Mesenchymal stem cell (in vitro differentiated cells and primary cell): ENCODE data around the gene DGCR2.

Source experiments
- DNase-seq: peaks from one replicate; pipeline ENCODE4 v3.0.0-alpha.2; 2013
- H2AFZ ChIP-seq: one replicate; pipeline ENCODE4 v1.6.1; 2013; ENCODE audit warnings: low read depth, mild to moderate bottlenecking, control low read depth, inconsistent platforms, low read length, moderate library complexity
- H2AK5ac ChIP-seq: 2 replicates; pipeline ENCODE4 v1.6.1; 2013; ENCODE audit warnings: low read length, moderate library complexity, mild to moderate bottlenecking, inconsistent platforms; ENCODE audit not compliant: severe bottlenecking
- H2BK120ac ChIP-seq: one replicate; pipeline ENCODE4 v1.6.1; 2013; ENCODE audit warnings: low read depth, mild to moderate bottlenecking, inconsistent platforms, low read length, moderate library complexity
- H2BK12ac ChIP-seq, 2 experiments: one replicate each; pipeline ENCODE4 v1.6.1; 2013; ENCODE audit warnings: inconsistent platforms in 2 of 2, low read length in 2 of 2, mild to moderate bottlenecking in 2 of 2, moderate library complexity in 2 of 2, control low read depth in 1 of 2
- H2BK15ac ChIP-seq: one replicate; pipeline ENCODE4 v1.6.1; 2013; ENCODE audit warnings: mild to moderate bottlenecking, low read depth, inconsistent platforms; ENCODE audit not compliant: poor library complexity, severe bottlenecking
- H2BK5ac ChIP-seq: 2 replicates; pipeline ENCODE4 v1.6.1; 2013; ENCODE audit warnings: low read depth, mild to moderate bottlenecking, low read length, control low read depth, inconsistent platforms; ENCODE audit not compliant: poor library complexity, severe bottlenecking
- H3K14ac ChIP-seq, 2 experiments: one replicate each; pipeline ENCODE4 v1.6.1; 2013; ENCODE audit warnings: inconsistent platforms in 2 of 2, low read length in 2 of 2, control low read depth in 1 of 2, mild to moderate bottlenecking in 1 of 2, moderate library complexity in 1 of 2
- H3K18ac ChIP-seq, 2 experiments: one replicate each; pipeline ENCODE4 v1.6.1; 2013; ENCODE audit warnings: inconsistent platforms in 2 of 2, low read length in 2 of 2, control low read depth in 1 of 2, low read depth in 1 of 2, mild to moderate bottlenecking in 1 of 2
- H3K23ac ChIP-seq, 2 experiments: one replicate each; pipeline ENCODE4 v1.6.1; 2013; ENCODE audit warnings: inconsistent platforms in 2 of 2, low read length in 2 of 2, mild to moderate bottlenecking in 2 of 2, moderate library complexity in 2 of 2, control low read depth in 1 of 2
- H3K27ac ChIP-seq: 2 replicates; pipeline ENCODE4 v1.5.1; 2013; ENCODE audit warnings: mild to moderate bottlenecking, moderate library complexity, low read length, control low read depth, inconsistent platforms; ENCODE audit not compliant: poor library complexity, severe bottlenecking
- H3K27me3 ChIP-seq, 2 experiments: 2 replicates each; pipeline versions ENCODE4 v1.6.1 to v1.7.0; 2013; ENCODE audit warnings: low read length in 2 of 2, mild to moderate bottlenecking in 2 of 2, moderate library complexity in 2 of 2, control low read depth in 1 of 2, inconsistent platforms in 1 of 2; ENCODE audit not compliant: control insufficient read depth in 1 of 2, insufficient read depth in 1 of 2
- H3K36me3 ChIP-seq, 2 experiments: 2 replicates each; pipeline versions ENCODE4 v1.6.1 to v1.7.0; 2013; ENCODE audit warnings: low read length in 2 of 2, control low read depth in 1 of 2, inconsistent platforms in 1 of 2, low read depth in 1 of 2, mild to moderate bottlenecking in 1 of 2; ENCODE audit not compliant: insufficient read depth in 2 of 2, control insufficient read depth in 1 of 2
- H3K4ac ChIP-seq, 2 experiments: one replicate each; pipeline ENCODE4 v1.6.1; 2013; ENCODE audit warnings: inconsistent platforms in 2 of 2, low read length in 2 of 2, mild to moderate bottlenecking in 2 of 2, moderate library complexity in 2 of 2, control low read depth in 1 of 2, low read depth in 1 of 2
- H3K4me1 ChIP-seq: 2 replicates; pipeline ENCODE4 v1.6.1; 2013; ENCODE audit warnings: low read depth, low read length, control low read depth; ENCODE audit not compliant: control insufficient read depth, insufficient read depth
- H3K4me2 ChIP-seq: 2 replicates; pipeline ENCODE4 v1.6.1; 2013; ENCODE audit warnings: low read length, mild to moderate bottlenecking, inconsistent platforms; ENCODE audit not compliant: poor library complexity, severe bottlenecking
- H3K4me3 ChIP-seq, 2 experiments: 2 replicates each; pipeline versions ENCODE4 v1.5.1 to v1.7.0; 2013; ENCODE audit warnings: low read length in 2 of 2, mild to moderate bottlenecking in 2 of 2, control low read depth in 1 of 2, low read depth in 1 of 2; ENCODE audit not compliant: insufficient read depth in 1 of 2
- H3K79me1 ChIP-seq: replicated peaks from 2 replicates; pipeline ENCODE4 v1.6.1; 2013; ENCODE audit warnings: mild to moderate bottlenecking, control low read depth, low read length, inconsistent platforms; ENCODE audit not compliant: poor library complexity, severe bottlenecking
- H3K9ac ChIP-seq: 2 replicates; pipeline ENCODE4 v1.7.0; 2013; ENCODE audit warnings: mild to moderate bottlenecking, low read length, moderate library complexity
- H3K9me3 ChIP-seq: 2 replicates; pipeline ENCODE4 v1.7.0; 2013; ENCODE audit warnings: mild to moderate bottlenecking, low read length; ENCODE audit not compliant: control insufficient read depth
- H4K8ac ChIP-seq: one replicate; pipeline ENCODE4 v1.6.1; 2013; ENCODE audit warnings: inconsistent platforms, mild to moderate bottlenecking, low read length, moderate library complexity
- H4K91ac ChIP-seq: one replicate; pipeline ENCODE4 v1.6.1; 2013; ENCODE audit warnings: mild to moderate bottlenecking, low read length, inconsistent platforms
- WGBS: methylation state at CpG from one replicate; pipeline ENCODE4 v1.1.7; 2013; ENCODE audit warnings: mixed read lengths; 5-methylcytosine and 5-hydroxymethylcytosine counted together

DGCR2 gene

DNA sequence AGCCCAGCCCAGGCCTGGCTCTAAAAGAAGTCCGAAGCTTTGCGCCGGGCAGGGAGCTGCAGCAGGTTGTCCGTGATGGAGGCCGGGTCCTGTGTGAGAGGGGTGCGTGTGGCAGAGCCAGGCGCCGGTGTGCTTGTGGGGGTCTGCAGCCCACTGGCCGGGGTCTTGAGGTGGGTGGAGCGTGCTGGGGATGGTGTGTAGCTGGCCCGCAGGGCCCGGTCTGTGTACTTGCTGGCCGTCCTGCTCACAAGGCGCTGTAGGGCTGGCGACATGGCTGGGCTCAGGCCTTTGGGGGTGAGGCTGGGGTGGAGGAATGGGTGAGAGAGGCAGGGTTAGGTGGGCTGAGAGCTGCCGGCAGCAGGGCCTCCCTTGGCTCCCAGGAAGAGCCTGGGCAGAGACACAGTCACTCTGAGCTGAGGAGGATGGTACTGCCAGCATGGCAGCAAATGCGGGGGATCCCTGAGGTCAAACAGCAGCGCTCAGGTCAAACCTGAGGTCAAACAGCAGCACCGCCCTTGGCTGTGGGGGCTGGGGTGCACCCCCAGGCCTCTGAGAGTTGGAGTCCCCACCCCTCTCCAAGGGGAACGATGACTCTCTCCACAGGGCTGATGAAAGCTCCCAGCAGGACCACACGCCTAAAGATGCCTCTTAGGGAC is 12.1 kb upstream of the DGCR2 start:
- Histone ChIP-seq H3K4me3 (no peak overlapping the region), H3K18ac (no peak overlapping the region), H2BK15ac (no peak overlapping the region), H3K9ac (no peak overlapping the region), H2AFZ (no peak overlapping the region), H3K27me3 (no peaks in the 10 kb centered on the region), H3K79me1 (peaks cover 33% of the 10 kb centered on the region), H3K4me2 (no peak overlapping the region), H3K14ac (no peak overlapping the region), H4K8ac (no peak overlapping the region), H3K4ac (no peak overlapping the region), H2AK5ac (no peak overlapping the region), H3K27ac (no peak overlapping the region), H2BK5ac (no peak overlapping the region), H3K4me1 (no peaks in the 10 kb centered on the region), H3K23ac (no peak overlapping the region), H2BK120ac (no peak overlapping the region), H3K36me3 (peaks cover 73 to 77% of the 10 kb centered on the region in 2 experiments), H2BK12ac (no peak overlapping the region), H4K91ac (no peak overlapping the region), H3K9me3 (no peaks in the 10 kb centered on the region)
- DNase-seq, result no peak
- WGBS, result 97% methylated on average over 21 of the region's 21 CpGs

- H2BK5ac ChIP-seq, result no peak overlapping the region
- no peak overlapping the region for H2BK12ac ChIP-seq
- peaks cover 66 to 69% of the 10 kb centered on the region in 2 experiments for H3K36me3 ChIP-seq
Observed at GRCh38 chr22:19133561-19133960, 11.3 kb upstream of the DGCR2 start.

DNA sequence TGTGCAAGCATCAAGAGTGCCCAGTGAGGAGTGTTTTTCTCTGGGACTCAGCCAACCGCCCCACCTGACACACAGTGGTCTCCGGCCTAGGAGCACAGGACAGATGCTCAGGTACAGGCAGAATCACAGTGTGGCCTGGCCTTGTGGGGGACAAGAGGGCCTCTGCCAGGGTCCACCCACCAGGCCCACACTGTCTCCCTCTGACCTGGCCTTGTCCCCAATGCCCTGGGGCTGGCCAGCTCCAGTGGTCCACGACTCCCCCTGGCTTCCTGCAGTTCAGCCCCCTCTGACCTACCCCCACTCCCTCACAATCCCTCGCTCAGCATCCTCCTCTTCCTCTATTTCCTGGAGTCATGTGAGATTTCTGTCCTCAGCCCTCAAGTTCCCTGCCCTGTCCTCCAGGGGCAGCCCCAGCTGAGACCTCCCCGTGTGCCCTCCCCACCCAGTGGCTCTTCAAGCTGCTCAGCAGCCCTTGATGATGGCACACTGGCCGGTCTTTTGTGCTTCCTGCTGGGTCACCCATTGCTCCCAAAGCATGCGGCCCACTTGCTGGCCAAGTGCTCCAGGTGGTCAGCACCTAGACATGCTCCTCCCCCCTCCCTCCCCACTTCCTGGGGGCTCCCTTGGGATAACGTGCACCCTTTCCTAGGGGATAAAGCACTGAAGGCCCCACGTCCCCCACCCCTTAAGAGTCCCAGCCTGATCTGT is 10.6 kb upstream of the DGCR2 start:
- H3K4me3 ChIP-seq, result no peak overlapping the region
- no peak overlapping the region for H2BK12ac ChIP-seq
- H2BK120ac ChIP-seq, result no peak overlapping the region
- no peak overlapping the region for H2BK15ac ChIP-seq
- H3K4ac ChIP-seq, result no peak overlapping the region
- no peak overlapping the region for H3K27ac ChIP-seq
- H3K23ac ChIP-seq, result no peak overlapping the region
- H2AK5ac ChIP-seq, result no peak overlapping the region
- H3K14ac ChIP-seq, result no peak overlapping the region
- DNase-seq, result no peak
- WGBS, result 94% methylated on average over 7 of the region's 9 CpGs
- H2BK5ac ChIP-seq, result no peak overlapping the region
- H3K79me1 ChIP-seq, result peaks cover 19% of the 10 kb centered on the region
- no peaks in the 10 kb centered on the region for H3K9me3 ChIP-seq
- no peaks in the 10 kb centered on the region for H3K4me1 ChIP-seq
- no peak overlapping the region for H4K8ac ChIP-seq
- no peak overlapping the region for H3K18ac ChIP-seq
- H4K91ac ChIP-seq, result no peak overlapping the region
- H3K27me3 ChIP-seq, result no peaks in the 10 kb centered on the region
- H2AFZ ChIP-seq, result no peak overlapping the region
- H3K4me2 ChIP-seq, result no peak overlapping the region
- peaks cover 59 to 62% of the 10 kb centered on the region in 2 experiments for H3K36me3 ChIP-seq
- H3K9ac ChIP-seq, result no peak overlapping the region

More at GRCh38 chr22:19133561-19133960, 11.3 kb upstream of the DGCR2 start:
- H3K27ac ChIP-seq, result no peak overlapping the region
- no peaks in the 10 kb centered on the region for H3K4me1 ChIP-seq
- no peak overlapping the region for H3K4ac ChIP-seq
- no peak overlapping the region for H2AK5ac ChIP-seq
- no peak for DNase-seq
- no peak overlapping the region for H3K23ac ChIP-seq
- no peak overlapping the region for H2BK15ac ChIP-seq
- no peak overlapping the region for H3K4me2 ChIP-seq
- 95% methylated on average over 13 of the region's 13 CpGs for WGBS
- H4K91ac ChIP-seq, result no peak overlapping the region
- H2AFZ ChIP-seq, result no peak overlapping the region
- no peak overlapping the region for H3K9ac ChIP-seq
- no peaks in the 10 kb centered on the region for H3K27me3 ChIP-seq
- no peaks in the 10 kb centered on the region for H3K9me3 ChIP-seq
- H2BK120ac ChIP-seq, result no peak overlapping the region
- peaks cover 26% of the 10 kb centered on the region for H3K79me1 ChIP-seq
- H3K14ac ChIP-seq, result no peak overlapping the region
- no peak overlapping the region for H4K8ac ChIP-seq
- H3K4me3 ChIP-seq, result no peak overlapping the region
- H3K18ac ChIP-seq, result no peak overlapping the region

DNA sequence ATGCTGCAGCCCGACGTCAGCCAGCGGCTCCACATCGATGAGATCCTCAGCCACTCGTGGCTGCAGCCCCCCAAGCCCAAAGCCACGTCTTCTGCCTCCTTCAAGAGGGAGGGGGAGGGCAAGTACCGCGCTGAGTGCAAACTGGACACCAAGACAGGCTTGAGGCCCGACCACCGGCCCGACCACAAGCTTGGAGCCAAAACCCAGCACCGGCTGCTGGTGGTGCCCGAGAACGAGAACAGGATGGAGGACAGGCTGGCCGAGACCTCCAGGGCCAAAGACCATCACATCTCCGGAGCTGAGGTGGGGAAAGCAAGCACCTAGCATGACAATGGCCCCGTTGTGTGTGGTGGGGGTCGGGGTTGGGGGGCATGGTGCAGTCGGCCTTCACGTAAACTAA is 9.9 kb upstream of the DGCR2 start:
- DNase-seq, result no peak
- Histone ChIP-seq H2AK5ac (no peak overlapping the region), H4K91ac (no peak overlapping the region), H3K79me1 (peaks cover 16% of the 10 kb centered on the region), H3K27ac (no peak overlapping the region), H2AFZ (no peak overlapping the region), H3K4me2 (no peak overlapping the region), H3K4ac (no peak overlapping the region), H2BK120ac (no peak overlapping the region), H3K14ac (no peak overlapping the region), H3K9me3 (no peaks in the 10 kb centered on the region), H3K27me3 (no peaks in the 10 kb centered on the region), H3K18ac (no peak overlapping the region), H3K4me3 (no peak overlapping the region), H3K36me3 (peaks cover 52 to 55% of the 10 kb centered on the region in 2 experiments), H3K23ac (no peak overlapping the region), H3K4me1 (no peaks in the 10 kb centered on the region), H2BK5ac (no peak overlapping the region), H2BK15ac (no peak overlapping the region), H3K9ac (no peak overlapping the region), H4K8ac (no peak overlapping the region), H2BK12ac (no peak overlapping the region)
- WGBS, result 96% methylated on average over 20 of the region's 20 CpGs
